WTC11 (cell line): ENCODE results near the gene SPATA2L.

Source experiments
- CTCF ChIP-seq: fragments of 200-600 bp; IDR thresholded peaks from 2 replicates; pipeline ENCODE4 v1.8.0; 2022; ENCODE audit warnings: antibody characterized with exemption
- GABPB1 ChIP-seq: sonication (generic); formaldehyde crosslinking; IDR thresholded peaks from 2 replicates; pipeline ENCODE4 v1.8.1; 2023; ENCODE audit warnings: mild to moderate bottlenecking, missing genetic modification reagents
- JUN ChIP-seq: sonication (generic); formaldehyde crosslinking; IDR thresholded peaks from 2 replicates; pipeline ENCODE4 v1.8.0; 2023; ENCODE audit warnings: mild to moderate bottlenecking, missing genetic modification reagents
- USF1 ChIP-seq: sonication (generic); formaldehyde crosslinking; IDR thresholded peaks from 2 replicates; pipeline ENCODE4 v1.8.0; 2022; ENCODE audit warnings: mild to moderate bottlenecking, missing genetic modification reagents

GRCh38 chr16:89691986-89692569 lies 9.4 kb downstream of the SPATA2L start:
- no peak for TF ChIP-seq CTCF
- no peak for TF ChIP-seq USF1 (CRISPR knock-in tag)
- TF ChIP-seq JUN, result no peak
- TF ChIP-seq GABPB1, result no peak
